HEK293T (cell line): ENCODE data around the gene SLC30A4.

Experiments
- BHLHE40 ChIP-seq: fragments of 450-650 bp; IDR thresholded peaks from 2 replicates; pipeline ENCODE4 v1.6.1; 2016; ENCODE audit warnings: mild to moderate bottlenecking, moderate library complexity, borderline replicate concordance
- CTBP1 ChIP-seq: fragments of 450-650 bp; IDR thresholded peaks from 2 replicates; pipeline ENCODE4 v1.6.1; 2016; ENCODE audit warnings: borderline replicate concordance
- ELF4 ChIP-seq: fragments of 450-650 bp; IDR thresholded peaks from 2 replicates; pipeline ENCODE4 v1.6.1; 2017; ENCODE audit warnings: antibody characterized with exemption
- FOXA1 ChIP-seq: fragments of 450-650 bp; IDR thresholded peaks from 2 replicates; pipeline ENCODE4 v1.6.1; 2016; ENCODE audit warnings: mild to moderate bottlenecking
- LEF1 ChIP-seq: fragments of 450-650 bp; IDR thresholded peaks from 2 replicates; pipeline ENCODE4 v1.6.1; 2017; ENCODE audit warnings: mild to moderate bottlenecking, borderline replicate concordance
- PKNOX1 ChIP-seq: fragments of 450-650 bp; IDR thresholded peaks from 2 replicates; pipeline ENCODE4 v1.6.1; 2016
- SP1 ChIP-seq: fragments of 450-650 bp; IDR thresholded peaks from 2 replicates; pipeline ENCODE4 v1.6.1; 2017
- TARDBP ChIP-seq: fragments of 450-650 bp; IDR thresholded peaks from 2 replicates; pipeline ENCODE4 v1.6.1; 2016
- ZNF384 ChIP-seq: fragments of 450-650 bp; IDR thresholded peaks from 2 replicates; pipeline ENCODE4 v1.6.1; 2016

GRCh38 chr15:45451265-45451664 lies 71.3 kb downstream of the SLC30A4 start:
- TF ChIP-seq TARDBP = no peak
- TF ChIP-seq SP1 = no peak
- no peak for TF ChIP-seq PKNOX1
- no peak for TF ChIP-seq LEF1
- no peak for TF ChIP-seq BHLHE40
- TF ChIP-seq ELF4 = no peak
- TF ChIP-seq CTBP1 = no peak
- no peak for TF ChIP-seq ZNF384
- no peak for TF ChIP-seq FOXA1
